Measurements from ENCODE around the gene TMEM51. TPM values are rescaled to one million over a fixed set of nuclear protein-coding genes. Genes with fewer than 3 reads are reported as not detected.

TMEM51 gene
- total and polyA plus RNA-seq, 9 of the 15 experiments (the other 6 are each of a cell fraction or from before 2014, with no cell fraction given) = 0.06 to 1.4 (median 0.58) TPM

DNA sequence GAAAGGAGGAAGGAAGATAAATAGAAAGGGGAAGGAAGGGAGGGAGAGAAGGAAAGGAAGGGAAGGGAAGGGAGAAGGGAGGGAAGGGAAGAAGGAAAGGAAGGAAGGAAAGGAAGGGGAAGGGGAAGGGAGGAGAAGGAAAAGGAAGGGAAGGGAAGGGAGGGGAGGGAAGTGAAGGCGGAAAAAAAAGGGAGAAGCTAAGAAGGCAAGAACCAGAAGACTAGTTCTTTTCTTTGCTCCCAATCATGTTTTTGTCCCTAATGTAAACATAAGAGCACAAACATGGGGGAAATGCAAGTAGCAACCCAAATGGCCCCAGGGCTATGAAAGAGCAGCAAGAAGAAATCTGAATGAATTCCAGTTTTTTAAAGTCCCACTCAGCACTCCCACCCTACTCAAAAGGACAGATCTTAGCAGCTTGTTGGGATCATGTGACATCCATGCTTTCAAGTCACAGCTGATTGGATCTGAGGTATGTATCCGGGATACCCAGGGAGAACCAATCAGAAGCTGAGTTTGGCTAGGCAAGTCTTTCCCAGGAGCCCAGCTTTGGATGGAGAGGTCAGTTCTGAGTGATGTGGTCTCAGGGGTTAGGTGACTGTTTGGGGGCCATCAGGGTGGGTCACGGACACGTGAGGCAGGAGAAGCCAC lies 69.2 kb downstream of the TMEM51 start (continued):
- TF ChIP-seq, protein P1, sequence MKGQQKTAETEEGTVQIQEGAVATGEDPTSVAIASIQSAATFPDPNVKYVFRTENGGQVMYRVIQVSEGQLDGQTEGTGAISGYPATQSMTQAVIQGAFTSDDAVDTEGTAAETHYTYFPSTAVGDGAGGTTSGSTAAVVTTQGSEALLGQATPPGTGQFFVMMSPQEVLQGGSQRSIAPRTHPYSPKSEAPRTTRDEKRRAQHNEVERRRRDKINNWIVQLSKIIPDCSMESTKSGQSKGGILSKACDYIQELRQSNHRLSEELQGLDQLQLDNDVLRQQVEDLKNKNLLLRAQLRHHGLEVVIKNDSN (CRISPR knock-in tag; IDR thresholded peaks at IDR 0.05) = 0 out of 2 replicates have a peak, but pooled peaks have one; percentile 12
- TF ChIP-seq ETV6 (IDR thresholded peaks at IDR 0.05; ENCODE audit: borderline replicate concordance in 1 of 2, low read depth in 2 of 2, low read length in 1 of 2) (0 out of 4 replicates have a peak, but pooled peaks of 1 of the 2 experiments have one; percentile 47), ETV6 (CRISPR knock-in tag; IDR thresholded peaks at IDR 0.05; ENCODE audit: borderline replicate concordance) (no peak), HLTF (IDR thresholded peaks at IDR 0.05) (0 out of 2 replicates have a peak, but pooled peaks have one; percentile 17), CCAR2 (IDR thresholded peaks at IDR 0.05; ENCODE audit: low read depth, low read length) (no peak)
- TF ChIP-seq, protein P2, sequence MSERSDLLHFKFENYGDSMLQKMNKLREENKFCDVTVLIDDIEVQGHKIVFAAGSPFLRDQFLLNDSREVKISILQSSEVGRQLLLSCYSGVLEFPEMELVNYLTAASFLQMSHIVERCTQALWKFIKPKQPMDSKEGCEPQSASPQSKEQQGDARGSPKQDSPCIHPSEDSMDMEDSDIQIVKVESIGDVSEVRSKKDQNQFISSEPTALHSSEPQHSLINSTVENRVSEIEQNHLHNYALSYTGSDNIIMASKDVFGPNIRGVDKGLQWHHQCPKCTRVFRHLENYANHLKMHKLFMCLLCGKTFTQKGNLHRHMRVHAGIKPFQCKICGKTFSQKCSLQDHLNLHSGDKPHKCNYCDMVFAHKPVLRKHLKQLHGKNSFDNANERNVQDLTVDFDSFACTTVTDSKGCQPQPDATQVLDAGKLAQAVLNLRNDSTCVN (CRISPR knock-in tag; IDR thresholded peaks at IDR 0.05) = peak; percentile 65; the same call in 1 of the 2 replicates
- TF ChIP-seq, protein P3, sequence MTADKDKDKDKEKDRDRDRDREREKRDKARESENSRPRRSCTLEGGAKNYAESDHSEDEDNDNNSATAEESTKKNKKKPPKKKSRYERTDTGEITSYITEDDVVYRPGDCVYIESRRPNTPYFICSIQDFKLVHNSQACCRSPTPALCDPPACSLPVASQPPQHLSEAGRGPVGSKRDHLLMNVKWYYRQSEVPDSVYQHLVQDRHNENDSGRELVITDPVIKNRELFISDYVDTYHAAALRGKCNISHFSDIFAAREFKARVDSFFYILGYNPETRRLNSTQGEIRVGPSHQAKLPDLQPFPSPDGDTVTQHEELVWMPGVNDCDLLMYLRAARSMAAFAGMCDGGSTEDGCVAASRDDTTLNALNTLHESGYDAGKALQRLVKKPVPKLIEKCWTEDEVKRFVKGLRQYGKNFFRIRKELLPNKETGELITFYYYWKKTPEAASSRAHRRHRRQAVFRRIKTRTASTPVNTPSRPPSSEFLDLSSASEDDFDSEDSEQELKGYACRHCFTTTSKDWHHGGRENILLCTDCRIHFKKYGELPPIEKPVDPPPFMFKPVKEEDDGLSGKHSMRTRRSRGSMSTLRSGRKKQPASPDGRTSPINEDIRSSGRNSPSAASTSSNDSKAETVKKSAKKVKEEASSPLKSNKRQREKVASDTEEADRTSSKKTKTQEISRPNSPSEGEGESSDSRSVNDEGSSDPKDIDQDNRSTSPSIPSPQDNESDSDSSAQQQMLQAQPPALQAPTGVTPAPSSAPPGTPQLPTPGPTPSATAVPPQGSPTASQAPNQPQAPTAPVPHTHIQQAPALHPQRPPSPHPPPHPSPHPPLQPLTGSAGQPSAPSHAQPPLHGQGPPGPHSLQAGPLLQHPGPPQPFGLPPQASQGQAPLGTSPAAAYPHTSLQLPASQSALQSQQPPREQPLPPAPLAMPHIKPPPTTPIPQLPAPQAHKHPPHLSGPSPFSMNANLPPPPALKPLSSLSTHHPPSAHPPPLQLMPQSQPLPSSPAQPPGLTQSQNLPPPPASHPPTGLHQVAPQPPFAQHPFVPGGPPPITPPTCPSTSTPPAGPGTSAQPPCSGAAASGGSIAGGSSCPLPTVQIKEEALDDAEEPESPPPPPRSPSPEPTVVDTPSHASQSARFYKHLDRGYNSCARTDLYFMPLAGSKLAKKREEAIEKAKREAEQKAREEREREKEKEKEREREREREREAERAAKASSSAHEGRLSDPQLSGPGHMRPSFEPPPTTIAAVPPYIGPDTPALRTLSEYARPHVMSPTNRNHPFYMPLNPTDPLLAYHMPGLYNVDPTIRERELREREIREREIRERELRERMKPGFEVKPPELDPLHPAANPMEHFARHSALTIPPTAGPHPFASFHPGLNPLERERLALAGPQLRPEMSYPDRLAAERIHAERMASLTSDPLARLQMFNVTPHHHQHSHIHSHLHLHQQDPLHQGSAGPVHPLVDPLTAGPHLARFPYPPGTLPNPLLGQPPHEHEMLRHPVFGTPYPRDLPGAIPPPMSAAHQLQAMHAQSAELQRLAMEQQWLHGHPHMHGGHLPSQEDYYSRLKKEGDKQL (CRISPR knock-in tag; IDR thresholded peaks at IDR 0.05; ENCODE audit: borderline replicate concordance) = no peak
- TF ChIP-seq, protein P4, sequence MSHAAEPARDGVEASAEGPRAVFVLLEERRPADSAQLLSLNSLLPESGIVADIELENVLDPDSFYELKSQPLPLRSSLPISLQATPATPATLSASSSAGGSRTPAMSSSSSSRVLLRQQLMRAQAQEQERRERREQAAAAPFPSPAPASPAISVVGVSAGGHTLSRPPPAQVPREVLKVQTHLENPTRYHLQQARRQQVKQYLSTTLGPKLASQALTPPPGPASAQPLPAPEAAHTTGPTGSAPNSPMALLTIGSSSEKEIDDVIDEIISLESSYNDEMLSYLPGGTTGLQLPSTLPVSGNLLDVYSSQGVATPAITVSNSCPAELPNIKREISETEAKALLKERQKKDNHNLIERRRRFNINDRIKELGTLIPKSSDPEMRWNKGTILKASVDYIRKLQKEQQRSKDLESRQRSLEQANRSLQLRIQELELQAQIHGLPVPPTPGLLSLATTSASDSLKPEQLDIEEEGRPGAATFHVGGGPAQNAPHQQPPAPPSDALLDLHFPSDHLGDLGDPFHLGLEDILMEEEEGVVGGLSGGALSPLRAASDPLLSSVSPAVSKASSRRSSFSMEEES (CRISPR knock-in tag; IDR thresholded peaks at IDR 0.05) = peak; percentile 90
